OCI-LY7 (cell line): Measurements from ENCODE around the gene PRKAG2. TPM values are rescaled to one million over a fixed set of nuclear protein-coding genes. Genes with fewer than 3 reads are reported as not detected.
"Not testable (repeated sequence)": the region's sequence is repeated elsewhere in the genome, so short reads cannot be mapped to it uniquely, and the experiment has no call there.

Experiments
- BruUV-seq: library from RNA; stranded (reverse); fragments of 400-500 nt; replicated peaks from 2 replicates; lab custom pipeline; 2021; lab: Mats Ljungman, UMichigan
- CTCF ChIA-PET: fragments of 300-600 bp; sonication (Branson Sonifier 250); formaldehyde crosslinking; loops from one replicate; lab custom pipeline; 2022; ENCODE audit warnings: antibody characterized with exemption; ENCODE audit not compliant: unreplicated experiment; lab: Charles Lee
- POLR2A ChIA-PET: fragments of 300-600 bp; sonication (Branson Sonifier 250); formaldehyde crosslinking; loops from one replicate; lab custom pipeline; 2022; ENCODE audit warnings: antibody characterized with exemption; lab: Charles Lee
- DNase-seq: peaks from one replicate; pipeline ENCODE4 v3.0.0-alpha.2; 2015; ENCODE audit warnings: low spot score
- H2AFZ ChIP-seq: fragments of 200-600 bp; sonication (generic), shearing (Covaris generic); 2 replicates; pipeline ENCODE4 v1.6.1; 2014; ENCODE audit warnings: mild to moderate bottlenecking, antibody characterized with exemption, low read length, moderate library complexity
- H3K27ac ChIP-seq: fragments of 200-600 bp; sonication (generic); 2 replicates; pipeline ENCODE4 v1.5.1; 2014; ENCODE audit warnings: mixed run types, low read depth, mild to moderate bottlenecking, moderate library complexity, low read length, inconsistent platforms; ENCODE audit not compliant: poor library complexity, severe bottlenecking
- H3K36me3 ChIP-seq: fragments of 200-600 bp; sonication (generic); 2 replicates; pipeline ENCODE4 v1.6.1; 2014; ENCODE audit warnings: mild to moderate bottlenecking, antibody characterized with exemption, low read length, moderate library complexity, mixed read lengths; ENCODE audit not compliant: insufficient read depth
- H3K4me1 ChIP-seq: fragments of 200-600 bp; sonication (generic); 2 replicates; pipeline ENCODE4 v1.5.1; 2014; ENCODE audit warnings: mild to moderate bottlenecking, low read length; ENCODE audit not compliant: insufficient read depth, poor library complexity, severe bottlenecking
- H3K4me2 ChIP-seq: fragments of 200-600 bp; sonication (generic); 2 replicates; pipeline ENCODE4 v1.6.1; 2014; ENCODE audit warnings: mild to moderate bottlenecking, low read length
- H3K4me3 ChIP-seq: fragments of 200-600 bp; sonication (generic); 2 replicates; pipeline ENCODE4 v1.5.1; 2014; ENCODE audit warnings: mild to moderate bottlenecking, low read depth, low read length; ENCODE audit not compliant: poor library complexity, severe bottlenecking
- H3K79me2 ChIP-seq: fragments of 200-600 bp; sonication (generic); 2 replicates; pipeline ENCODE4 v1.6.1; 2016; ENCODE audit warnings: low read depth, mild to moderate bottlenecking, low read length, moderate library complexity, mixed read lengths; ENCODE audit not compliant: insufficient read depth
- H3K9me2 ChIP-seq: fragments of 200-600 bp; sonication (generic); 2 replicates; pipeline ENCODE4 v1.6.1; 2016; ENCODE audit warnings: mild to moderate bottlenecking, low read length, mixed read lengths; ENCODE audit not compliant: insufficient read depth
- H3K9me3 ChIP-seq: fragments of 200-600 bp; sonication (generic); 2 replicates; pipeline ENCODE4 v1.6.1; 2014; ENCODE audit warnings: mild to moderate bottlenecking, mixed run types, low read length, mixed read lengths
- H4K20me1 ChIP-seq: fragments of 200-600 bp; sonication (generic); 2 replicates; pipeline ENCODE4 v1.6.1; 2014; ENCODE audit warnings: mild to moderate bottlenecking, antibody characterized with exemption, low read length, moderate library complexity, mixed read lengths; ENCODE audit not compliant: insufficient read depth
- CTCF ChIP-seq: fragments of 200-600 bp; sonication (generic); conservative IDR thresholded peaks from 2 replicates; pipeline ENCODE4 v1.5.1; 2014; ENCODE audit warnings: mild to moderate bottlenecking, antibody characterized with exemption, low read length, moderate library complexity, mixed read lengths
- EZH2phosphoT487 ChIP-seq: fragments of 200-600 bp; sonication (generic); IDR thresholded peaks from 2 replicates; pipeline ENCODE4 v1.6.1; 2018; ENCODE audit warnings: low read depth, borderline replicate concordance, mild to moderate bottlenecking, mixed run types, antibody characterized with exemption, low read length, moderate library complexity, mixed read lengths
- intact Hi-C: fragments of 100-400 bp; cut with micrococcal nuclease; formaldehyde crosslinking; loops from one replicate; pipeline ENCODE4 v1.10.0; 2022; ENCODE audit not compliant: unreplicated experiment
- total RNA-seq, 2 experiments: library from RNA; depleted of rRNA in 1 of 2; stranded (reverse); fragments of >200 nt in 1 of 2; shearing (Covaris generic) in 1 of 2; gene quantifications; 2 replicates each; pipeline ENCODE4 v1.2.3, GENCODE V29; 2014 to 2022

The PRKAG2 gene
- total RNA-seq, 2 experiments from 2014 or later = 1.2 to 5.1 TPM

- Histone ChIP-seq H3K36me3 (no peaks in the 10 kb centered on the region), H3K79me2 (no peaks in the 10 kb centered on the region), H4K20me1 (no peaks in the 10 kb centered on the region), H3K4me3 (no peak overlapping the region), H3K9me2 (no peaks in the 10 kb centered on the region), H2AFZ (no peak overlapping the region), H3K4me2 (no peak overlapping the region), H3K4me1 (no peaks in the 10 kb centered on the region), H3K27ac (no peak overlapping the region), H3K9me3 (no peaks in the 10 kb centered on the region)
- ChIA-PET CTCF (no interaction called here), POLR2A (no interaction called here)
- intact Hi-C loops = loop anchor here (10.0 kb wide), 1 partner anchor 177 kb away; no protein-coding TSS in a partner anchor
- no TSS peak for BruUV-seq
- no peak for DNase-seq
- no peak for TF ChIP-seq CTCF
- no peak for TF ChIP-seq EZH2phosphoT487
Observed at GRCh38 chr7:151752037-151752436, 124.9 kb downstream of the PRKAG2 start.

- ChIA-PET POLR2A (no interaction called here), CTCF (no interaction called here)
- intact Hi-C loops = no loop called here
Observed at GRCh38 chr7:151748733-151749132, 128.2 kb downstream of the PRKAG2 start.

GRCh38 chr7:151748021-151748420 lies 128.9 kb downstream of the PRKAG2 start:
- H2AFZ ChIP-seq, H3K4me1 ChIP-seq, H3K9me2 ChIP-seq, H3K4me2 ChIP-seq, H3K79me2 ChIP-seq, H3K36me3 ChIP-seq, H4K20me1 ChIP-seq, intact Hi-C loops, H3K27ac ChIP-seq, BruUV-seq, H3K4me3 ChIP-seq, CTCF ChIA-PET, DNase-seq, H3K9me3 ChIP-seq: not testable (repeated sequence)
- POLR2A ChIA-PET = interaction anchor here (0.6 kb wide), 1 partner anchor 395 kb away, joined by 5 read pairs; no protein-coding TSS in a partner anchor

More at GRCh38 chr7:151748733-151749132, 128.2 kb downstream of the PRKAG2 start:
- no peaks in the 10 kb centered on the region for H3K4me1 ChIP-seq
- no peak overlapping the region for H2AFZ ChIP-seq
- H3K9me3 ChIP-seq = no peaks in the 10 kb centered on the region
- TF ChIP-seq EZH2phosphoT487 (no peak), CTCF (no peak)
- no peaks in the 10 kb centered on the region for H4K20me1 ChIP-seq
- BruUV-seq = no TSS peak
- H3K27ac ChIP-seq = no peak overlapping the region
- no peaks in the 10 kb centered on the region for H3K79me2 ChIP-seq
- H3K4me3 ChIP-seq = no peak overlapping the region
- H3K9me2 ChIP-seq = no peaks in the 10 kb centered on the region
- no peak overlapping the region for H3K4me2 ChIP-seq
- H3K36me3 ChIP-seq = no peaks in the 10 kb centered on the region
- no peak for DNase-seq
